Measurements from ENCODE around the gene NTN1. TPM values are rescaled to one million over a fixed set of nuclear protein-coding genes. Genes with fewer than 3 reads are reported as not detected.

The NTN1 gene
- total RNA-seq, 1 donor from 2014 or later = 29.6 TPM

GRCh38 chr17:9173386-9173983, 152.2 kb downstream of the NTN1 start:
- no peak for DNase-seq (ENCODE audit: low spot score in 2 of 2)
- peaks cover 0 to 21% of the 10 kb centered on the region in 2 donors for H3K4me1 ChIP-seq
- TF ChIP-seq CTCF (IDR thresholded peaks at IDR 0.05) = no peak
- intact Hi-C loops (cut with DNase I) = loop anchor here (10.0 kb wide), 1 partner anchor 351 kb away; no protein-coding TSS in a partner anchor
- no peaks in the 10 kb centered on the region for H3K27me3 ChIP-seq
- H3K27ac ChIP-seq = peak overlapping the region in 1 of 2 donors; percentile 40
- H3K9me3 ChIP-seq = peaks cover 0 to 2% of the 10 kb centered on the region in 2 donors
- H3K36me3 ChIP-seq = no peaks in the 10 kb centered on the region
- H3K4me3 ChIP-seq = no peak overlapping the region

- intact Hi-C loops (cut with DNase I) = loop anchor here (10.0 kb wide), 1 partner anchor 350 kb away; no protein-coding TSS in a partner anchor
- no peak for TF ChIP-seq CTCF (IDR thresholded peaks at IDR 0.05)
- Histone ChIP-seq H3K27me3 (no peaks in the 10 kb centered on the region), H3K27ac (peak overlapping the region; percentile 34 to 40), H3K4me1 (peaks cover 0 to 28% of the 10 kb centered on the region in 2 donors), H3K9me3 (peaks cover 0 to 2% of the 10 kb centered on the region in 2 donors), H3K36me3 (no peaks in the 10 kb centered on the region), H3K4me3 (no peak overlapping the region)
- no peak for DNase-seq (ENCODE audit: low spot score in 2 of 2)
Measured at GRCh38 chr17:9174312-9174711, 153.0 kb downstream of the NTN1 start.

- Histone ChIP-seq H3K27ac (peak overlapping the region in 1 of 2 donors; percentile 34), H3K4me3 (no peak overlapping the region), H3K9me3 (peaks cover 0 to 2% of the 10 kb centered on the region in 2 donors), H3K36me3 (no peaks in the 10 kb centered on the region), H3K27me3 (no peaks in the 10 kb centered on the region), H3K4me1 (peaks cover 0 to 28% of the 10 kb centered on the region in 2 donors)
- no peak for TF ChIP-seq CTCF (IDR thresholded peaks at IDR 0.05)
- no peak for DNase-seq (ENCODE audit: low spot score in 2 of 2)
- intact Hi-C loops (cut with DNase I) = loop anchor here (10.0 kb wide), 1 partner anchor 350 kb away; no protein-coding TSS in a partner anchor
Measured at GRCh38 chr17:9174779-9175574, 153.7 kb downstream of the NTN1 start.

GRCh38 chr17:9175700-9176467, 154.6 kb downstream of the NTN1 start:
- Histone ChIP-seq H3K4me1 (peaks cover 0 to 28% of the 10 kb centered on the region in 2 donors), H3K27me3 (no peaks in the 10 kb centered on the region), H3K4me3 (no peak overlapping the region), H3K9me3 (peaks cover 0 to 2% of the 10 kb centered on the region in 2 donors), H3K36me3 (peaks cover 0 to 7% of the 10 kb centered on the region in 2 donors), H3K27ac (no peak overlapping the region)
- intact Hi-C loops (cut with DNase I) = loop anchor here (10.0 kb wide), 1 partner anchor 349 kb away; no protein-coding TSS in a partner anchor
- no peak for TF ChIP-seq CTCF (IDR thresholded peaks at IDR 0.05)
- DNase-seq (ENCODE audit: low spot score in 2 of 2) = no peak

- Histone ChIP-seq H3K27me3 (no peaks in the 10 kb centered on the region), H3K36me3 (peaks cover 0 to 7% of the 10 kb centered on the region in 2 donors), H3K9me3 (peaks cover 0 to 2% of the 10 kb centered on the region in 2 donors), H3K4me3 (no peak overlapping the region), H3K27ac (peak overlapping the region; percentile 4 to 33), H3K4me1 (peaks cover 0 to 28% of the 10 kb centered on the region in 2 donors)
- DNase-seq (ENCODE audit: low spot score in 2 of 2) = no peak
- intact Hi-C loops (cut with DNase I) = loop anchor here (10.0 kb wide), 1 partner anchor 348 kb away; no protein-coding TSS in a partner anchor
- TF ChIP-seq CTCF (IDR thresholded peaks at IDR 0.05) = no peak
Measured at GRCh38 chr17:9177212-9177611, 155.9 kb downstream of the NTN1 start.

All from ascending aorta (tissue), 2 donors.